ENCODE data around the gene AHDC1. TPM values are rescaled to one million over a fixed set of nuclear protein-coding genes. Genes with fewer than 3 reads are reported as not detected.

Gene AHDC1
- total RNA-seq, 1 experiment from 2014 or later: 18.4 TPM

DNA sequence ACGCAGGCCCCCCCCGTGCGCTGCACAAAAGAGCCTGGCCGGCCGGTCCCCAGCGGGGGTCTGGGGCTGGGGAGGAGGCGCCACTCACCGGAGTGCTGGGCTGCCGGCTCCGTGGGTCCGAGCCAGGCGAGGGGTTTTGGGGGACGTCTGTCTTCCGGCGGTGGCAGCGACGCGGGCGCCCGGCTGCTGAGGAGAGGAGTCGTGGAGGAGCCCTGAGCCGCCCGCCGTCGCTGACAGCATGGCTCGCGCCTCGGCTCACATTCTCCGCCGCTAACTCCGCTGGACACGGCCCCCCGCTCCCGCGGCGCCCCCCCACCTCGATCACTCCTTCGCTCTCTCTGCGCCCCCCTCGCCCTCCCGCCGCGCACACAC is 649 bp downstream of the AHDC1 start:
- Mint-ChIP-seq H3K27me3 (ENCODE audit: insufficient read depth, unreplicated experiment) (no peaks in the 10 kb centered on the region), H3K4me1 (ENCODE audit: insufficient read depth, unreplicated experiment) (peaks cover 35% of the 10 kb centered on the region), H3K4me3 (ENCODE audit: unreplicated experiment) (peak overlapping the region; percentile 90), H3K9me3 (ENCODE audit: unreplicated experiment) (no peaks in the 10 kb centered on the region), H3K27ac (ENCODE audit: low read depth, unreplicated experiment) (no peak overlapping the region), H3K36me3 (ENCODE audit: insufficient read depth, unreplicated experiment) (no peaks in the 10 kb centered on the region)
- ChIA-PET POLR2A (interaction anchor here (0.9 to 2.1 kb wide), 7 partner anchors 35 to 201 kb away, joined by 3 to 15 read pairs (median 4); partner anchors contain the start of gene WASF2), CTCF (interaction anchor here (0.9 to 4.3 kb wide), 3 partner anchors 46 to 192 kb away, joined by 3 to 62 read pairs (median 3); no protein-coding TSS in a partner anchor)
- no TSS peak for BruUV-seq (replicated peaks)
- intact Hi-C loops (cut with micrococcal nuclease): loop anchor here (2.0 kb wide), 1 partner anchor 28 kb away; no protein-coding TSS in a partner anchor
- peak; percentile 26 for DNase-seq (ENCODE audit: unreplicated experiment)
- TF ChIP-seq, protein P1, sequence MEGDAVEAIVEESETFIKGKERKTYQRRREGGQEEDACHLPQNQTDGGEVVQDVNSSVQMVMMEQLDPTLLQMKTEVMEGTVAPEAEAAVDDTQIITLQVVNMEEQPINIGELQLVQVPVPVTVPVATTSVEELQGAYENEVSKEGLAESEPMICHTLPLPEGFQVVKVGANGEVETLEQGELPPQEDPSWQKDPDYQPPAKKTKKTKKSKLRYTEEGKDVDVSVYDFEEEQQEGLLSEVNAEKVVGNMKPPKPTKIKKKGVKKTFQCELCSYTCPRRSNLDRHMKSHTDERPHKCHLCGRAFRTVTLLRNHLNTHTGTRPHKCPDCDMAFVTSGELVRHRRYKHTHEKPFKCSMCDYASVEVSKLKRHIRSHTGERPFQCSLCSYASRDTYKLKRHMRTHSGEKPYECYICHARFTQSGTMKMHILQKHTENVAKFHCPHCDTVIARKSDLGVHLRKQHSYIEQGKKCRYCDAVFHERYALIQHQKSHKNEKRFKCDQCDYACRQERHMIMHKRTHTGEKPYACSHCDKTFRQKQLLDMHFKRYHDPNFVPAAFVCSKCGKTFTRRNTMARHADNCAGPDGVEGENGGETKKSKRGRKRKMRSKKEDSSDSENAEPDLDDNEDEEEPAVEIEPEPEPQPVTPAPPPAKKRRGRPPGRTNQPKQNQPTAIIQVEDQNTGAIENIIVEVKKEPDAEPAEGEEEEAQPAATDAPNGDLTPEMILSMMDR (IDR thresholded peaks at IDR 0.05; ENCODE audit: unreplicated experiment): no peak

DNA sequence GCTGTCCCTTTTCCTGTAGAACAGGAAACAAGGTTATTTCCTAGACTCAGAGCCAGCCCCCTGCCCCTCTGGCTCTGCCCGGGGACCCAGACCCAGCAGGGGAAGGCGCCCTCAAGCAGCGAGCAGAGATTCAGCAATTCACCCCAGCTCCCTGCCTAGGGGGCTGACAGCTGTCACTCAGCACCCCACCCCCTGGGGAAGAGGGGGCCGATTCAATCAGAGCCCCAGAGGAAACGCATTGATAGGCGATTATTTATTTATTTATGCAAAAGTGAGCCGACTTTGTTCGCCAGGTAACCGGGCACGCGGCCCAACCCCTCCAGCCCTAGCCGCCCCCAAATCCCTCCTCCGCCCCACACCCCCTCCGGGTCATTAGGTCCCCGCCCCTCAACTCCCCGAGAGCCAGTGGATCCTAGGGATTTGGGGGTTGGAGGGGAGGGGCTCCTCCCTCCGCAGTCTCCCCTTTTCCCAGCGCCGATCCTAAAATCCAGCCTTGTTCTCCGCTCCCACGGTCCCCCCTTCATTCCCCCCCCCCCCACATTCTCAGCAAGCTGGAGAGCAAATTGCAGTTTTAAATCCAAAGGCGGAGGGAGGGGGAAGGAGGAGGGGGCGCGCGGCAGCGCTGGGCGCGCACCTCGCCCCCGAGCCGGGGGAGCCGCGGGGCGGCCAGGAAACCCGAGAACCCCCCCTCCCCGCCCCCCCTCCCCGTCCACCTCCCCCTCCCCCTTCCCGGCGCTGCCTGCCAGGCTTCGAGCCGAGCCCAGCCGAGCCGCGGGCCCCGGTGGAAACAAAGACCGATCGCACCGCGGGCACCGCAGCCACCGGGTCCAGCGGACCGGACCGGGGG is 1.3 kb downstream of the AHDC1 start:
- Mint-ChIP-seq H3K27ac (ENCODE audit: low read depth, unreplicated experiment) (peak overlapping the region; percentile 88), H3K27me3 (ENCODE audit: insufficient read depth, unreplicated experiment) (no peaks in the 10 kb centered on the region), H3K36me3 (ENCODE audit: insufficient read depth, unreplicated experiment) (no peaks in the 10 kb centered on the region), H3K4me1 (ENCODE audit: insufficient read depth, unreplicated experiment) (peaks cover 35% of the 10 kb centered on the region), H3K9me3 (ENCODE audit: unreplicated experiment) (no peaks in the 10 kb centered on the region), H3K4me3 (ENCODE audit: unreplicated experiment) (peak overlapping the region; percentile 90)
- ChIA-PET CTCF (interaction anchor here (0.7 to 4.7 kb wide), 7 partner anchors 11 to 62 kb away, joined by 3 to 51 read pairs (median 7); no protein-coding TSS in a partner anchor), POLR2A (interaction anchor here (0.6 to 4.6 kb wide), 8 partner anchors 29 to 302 kb away, joined by 3 to 37 read pairs (median 4); partner anchors contain the start of gene WASF2)
- DNase-seq (ENCODE audit: unreplicated experiment): peak; percentile 41
- TF ChIP-seq, protein P1 (IDR thresholded peaks at IDR 0.05; ENCODE audit: unreplicated experiment): no peak
- intact Hi-C loops (cut with micrococcal nuclease): loop anchor here (2.0 kb wide), 1 partner anchor 28 kb away; no protein-coding TSS in a partner anchor
- no TSS peak for BruUV-seq (replicated peaks)

DNA sequence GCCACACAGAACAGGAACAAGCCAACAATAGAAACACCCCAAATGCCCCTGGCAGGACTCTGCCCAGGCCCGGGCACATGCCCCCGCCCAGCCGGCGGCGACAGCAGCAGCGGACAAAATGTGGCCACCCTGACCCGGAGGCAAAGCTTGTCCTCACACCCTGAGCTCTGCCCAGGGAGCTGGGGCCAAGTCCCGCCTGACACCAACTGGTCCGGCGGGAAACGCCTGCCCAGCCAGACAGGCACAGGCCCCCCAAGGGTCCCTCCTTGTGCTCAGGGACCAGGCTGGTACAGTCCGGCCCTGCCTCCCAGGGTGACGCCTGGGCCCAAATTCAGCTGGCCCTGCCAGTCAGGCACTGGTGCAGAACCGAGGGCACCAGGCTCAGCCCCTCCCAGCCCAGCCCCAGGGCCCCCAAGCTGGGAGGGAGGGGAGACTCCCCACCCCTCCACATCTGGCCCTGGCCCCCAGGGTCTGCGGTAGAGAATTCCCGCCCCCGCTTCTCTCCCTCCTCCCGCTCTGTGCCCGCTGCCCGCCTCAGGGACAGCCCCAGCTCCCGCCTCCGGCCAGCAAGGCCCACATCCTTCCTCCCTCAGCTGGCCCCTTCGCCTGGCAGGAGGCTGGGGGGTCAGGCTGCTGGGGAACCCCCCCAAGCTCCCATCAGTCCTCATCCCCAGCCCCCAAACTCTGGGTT is 2.0 kb downstream of the AHDC1 start:
- POLR2A ChIA-PET: interaction anchor here (1.0 to 4.6 kb wide), 10 partner anchors 12 to 301 kb away, joined by 3 to 37 read pairs (median 4); partner anchors contain the start of gene WASF2
- DNase-seq (ENCODE audit: unreplicated experiment): peak; percentile 22
- BruUV-seq (replicated peaks): no TSS peak

More for the DNA sequence above, 2.0 kb downstream of the AHDC1 start:
- Mint-ChIP-seq H3K4me3 (ENCODE audit: unreplicated experiment) (peak overlapping the region; percentile 90), H3K4me1 (ENCODE audit: insufficient read depth, unreplicated experiment) (peaks cover 35% of the 10 kb centered on the region), H3K36me3 (ENCODE audit: insufficient read depth, unreplicated experiment) (no peaks in the 10 kb centered on the region), H3K27ac (ENCODE audit: low read depth, unreplicated experiment) (peak overlapping the region; percentile 88), H3K9me3 (ENCODE audit: unreplicated experiment) (no peaks in the 10 kb centered on the region), H3K27me3 (ENCODE audit: insufficient read depth, unreplicated experiment) (no peaks in the 10 kb centered on the region)
- TF ChIP-seq, protein P1 (IDR thresholded peaks at IDR 0.05; ENCODE audit: unreplicated experiment): no peak
- intact Hi-C loops (cut with micrococcal nuclease): loop anchor here (1.0 to 2.0 kb wide), 2 partner anchors 27 to 46 kb away; no protein-coding TSS in a partner anchor
- CTCF ChIA-PET: interaction anchor here (0.6 to 4.7 kb wide), 10 partner anchors 10 to 94 kb away, joined by 3 to 51 read pairs (median 4); no protein-coding TSS in a partner anchor

All from MCF 10A (cell line).